NCI-H526 (cell line): ENCODE results near the gene FGD1.
A peak's percentile ranks its signal among the peaks of the same experiment; 100 is the strongest.

ENCODE experiments used
- DNase-seq, 2 experiments: peaks; one replicate each; lab custom pipeline; 2025; lab: John Stamatoyannopoulos, UW

FGD1 gene

DNA sequence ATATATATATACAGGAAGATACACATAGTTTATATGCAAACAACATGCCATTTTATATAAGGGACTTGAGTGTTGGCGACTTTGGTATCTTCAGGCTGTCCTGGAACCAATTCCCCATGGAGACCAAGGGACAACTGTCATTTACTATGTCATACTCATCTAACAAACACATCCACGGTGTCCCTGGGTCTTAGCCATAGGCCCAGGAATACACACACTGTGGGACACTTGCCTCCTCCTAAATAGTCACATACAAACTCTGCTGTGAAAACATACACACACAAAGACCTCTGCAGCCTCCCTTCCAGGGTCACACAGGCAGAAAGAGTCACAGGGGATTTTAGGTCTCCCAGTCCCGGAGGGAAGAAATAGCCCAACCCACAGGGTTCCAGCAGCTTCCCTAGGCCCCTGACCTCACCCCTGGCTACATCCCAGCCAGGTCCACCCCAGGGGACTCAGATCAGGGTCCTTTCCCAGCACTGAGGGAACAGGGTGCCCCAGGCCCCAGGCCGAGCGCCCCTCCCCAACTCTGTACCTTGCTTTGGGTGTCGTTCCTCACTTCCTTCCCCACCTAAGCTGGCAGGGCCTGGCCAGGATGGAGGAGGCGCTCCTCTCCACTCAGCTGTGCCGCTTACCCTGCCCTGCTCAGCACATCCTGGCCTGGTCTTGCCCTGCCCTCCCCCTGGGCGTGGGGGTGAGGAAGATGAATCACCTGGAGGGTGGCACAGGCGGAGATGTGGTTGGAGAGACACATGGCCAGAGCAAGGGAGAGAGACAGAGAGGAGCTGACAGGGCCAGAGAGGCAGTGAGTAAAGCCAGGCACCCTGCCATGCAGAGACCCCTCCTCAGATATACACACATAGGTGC is 21.8 kb downstream of the FGD1 start:
- no peak for DNase-seq

DNA sequence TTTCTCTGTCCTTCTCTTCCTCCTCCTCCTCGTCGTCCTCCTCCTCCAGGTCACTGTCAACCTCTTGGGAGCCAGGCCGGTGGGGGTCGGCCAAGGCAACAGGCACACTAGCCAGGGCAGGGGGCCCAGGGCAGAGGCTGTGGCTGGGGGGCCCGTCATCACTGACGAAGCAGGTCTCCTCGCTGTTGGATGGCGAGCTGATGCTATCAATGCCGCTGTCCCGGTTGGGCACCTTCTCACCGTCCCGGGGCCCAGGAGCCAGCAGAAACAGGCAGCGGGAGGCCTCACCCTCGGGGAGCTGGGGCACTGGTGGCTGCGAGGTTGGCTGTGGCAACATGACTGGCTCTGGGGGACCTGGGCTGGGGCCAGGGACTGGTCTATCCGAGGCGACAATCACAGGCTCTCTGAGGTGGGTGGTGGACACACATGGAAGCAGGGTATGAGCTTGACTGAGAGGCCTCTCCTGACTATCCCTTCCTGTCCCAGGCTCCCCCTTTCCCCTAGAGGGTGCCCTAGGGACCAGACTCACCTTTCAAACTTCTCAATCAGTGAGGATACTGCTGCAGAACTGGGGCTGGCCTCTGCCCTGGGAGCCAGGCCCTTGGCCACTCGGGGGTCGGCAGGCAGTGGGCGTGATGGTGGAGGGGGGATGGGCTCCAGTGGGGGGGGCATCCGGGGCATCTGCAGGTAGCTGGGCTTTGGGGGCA is 25.8 kb downstream of the FGD1 start:
- no peak for DNase-seq

DNA sequence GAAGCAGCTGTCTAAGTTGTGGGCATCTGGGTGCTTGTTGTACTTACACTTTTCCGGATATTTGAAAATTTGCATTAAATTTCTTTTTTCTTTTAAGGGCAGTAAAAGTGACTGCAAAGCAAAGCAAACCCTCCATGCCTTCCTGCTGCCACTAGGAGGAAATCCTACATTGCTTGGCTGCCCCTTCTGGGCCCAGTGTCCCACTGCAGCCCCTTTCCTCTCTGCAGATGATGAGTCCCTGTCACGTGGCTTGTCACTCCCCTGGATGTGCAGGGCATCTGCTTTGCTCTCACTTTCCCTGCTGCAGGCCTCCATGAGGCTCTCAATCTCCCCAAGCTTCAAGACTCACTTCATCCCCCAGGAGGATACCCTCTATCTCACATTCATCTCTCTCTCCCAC is 43.1 kb downstream of the FGD1 start:
- peak; percentile 12 to 30 for DNase-seq

DNA sequence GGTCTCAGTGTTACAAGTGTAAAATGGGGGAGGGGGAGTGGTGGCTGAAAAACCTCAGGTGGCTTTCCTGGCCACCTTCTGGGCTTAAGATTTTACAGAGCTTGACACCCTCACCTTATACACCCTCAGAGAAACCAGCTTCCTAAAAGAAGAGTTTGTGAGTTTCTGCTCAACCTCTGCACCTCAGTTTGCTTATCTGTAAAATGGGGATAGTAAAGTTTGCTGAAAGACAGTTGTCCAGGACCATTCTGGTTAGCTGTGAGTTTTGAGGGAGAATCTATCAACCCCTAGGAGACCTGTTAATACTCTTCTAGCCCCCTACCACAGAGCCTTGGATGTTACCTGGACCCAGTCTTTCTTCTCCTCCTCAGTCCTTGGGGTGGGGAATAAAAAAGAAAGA is 46.1 kb downstream of the FGD1 start:
- DNase-seq = no peak

DNA sequence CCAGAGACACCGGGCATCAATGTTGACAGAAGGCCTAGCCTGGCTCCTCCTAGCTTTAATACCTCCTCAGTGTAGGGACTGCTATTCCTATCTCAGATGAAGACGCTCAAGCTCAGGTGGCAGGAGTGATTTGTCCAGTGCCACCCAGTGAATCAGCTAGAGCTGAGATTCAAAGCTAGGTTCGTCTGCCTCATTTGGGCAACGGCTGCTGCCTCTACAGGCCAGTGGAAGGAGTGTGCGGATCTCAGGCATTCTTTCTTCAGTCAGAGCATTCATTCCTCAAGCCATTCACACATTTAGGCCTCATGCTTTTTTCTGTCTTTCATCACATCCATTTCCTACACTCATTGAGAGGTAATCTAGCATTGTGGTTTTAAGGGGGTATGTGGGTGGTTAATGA is 48.6 kb downstream of the FGD1 start:
- DNase-seq = peak in 1 of 2 experiments; percentile 9

DNA sequence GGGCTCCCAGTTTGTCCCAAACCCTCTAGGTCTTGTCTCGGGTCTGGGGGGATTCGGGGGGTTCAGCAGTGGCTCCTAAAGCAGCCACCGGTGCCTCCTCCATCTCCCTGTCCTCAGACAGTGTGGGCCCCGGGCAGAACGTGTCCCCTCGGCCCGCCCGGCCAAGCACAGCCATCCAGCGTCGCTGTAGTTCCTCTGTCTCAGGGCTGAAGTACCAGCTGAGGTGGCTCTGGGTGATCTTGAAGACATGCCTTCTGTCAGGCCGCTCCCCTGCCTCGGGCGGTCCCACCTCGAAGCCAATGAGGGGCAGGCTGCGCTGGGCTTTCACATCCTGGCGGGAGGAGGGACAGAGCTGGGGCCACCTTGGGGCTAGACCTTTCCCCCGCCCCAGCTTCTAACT is 50.0 kb downstream of the FGD1 start:
- DNase-seq = no peak

DNA sequence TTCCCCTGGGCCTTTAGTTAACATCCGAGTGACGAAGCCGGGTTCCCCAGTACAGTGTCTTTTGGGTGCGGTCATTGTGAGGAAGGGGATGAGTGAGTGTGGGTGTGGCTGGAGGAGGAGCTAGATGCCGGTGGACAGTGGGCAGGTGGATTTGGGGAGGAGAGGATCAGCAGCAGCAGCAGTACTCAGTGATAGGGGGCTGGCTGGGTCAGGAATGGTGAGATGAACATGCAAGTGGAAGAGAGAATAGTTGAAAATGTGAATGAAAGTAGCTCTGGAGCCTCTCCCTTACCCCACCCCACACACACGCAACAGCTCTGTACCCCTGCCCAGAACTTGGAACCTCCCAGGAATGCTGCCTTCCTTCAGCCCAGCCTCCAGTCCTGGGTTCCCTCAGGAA is 51.3 kb downstream of the FGD1 start:
- no peak for DNase-seq

DNA sequence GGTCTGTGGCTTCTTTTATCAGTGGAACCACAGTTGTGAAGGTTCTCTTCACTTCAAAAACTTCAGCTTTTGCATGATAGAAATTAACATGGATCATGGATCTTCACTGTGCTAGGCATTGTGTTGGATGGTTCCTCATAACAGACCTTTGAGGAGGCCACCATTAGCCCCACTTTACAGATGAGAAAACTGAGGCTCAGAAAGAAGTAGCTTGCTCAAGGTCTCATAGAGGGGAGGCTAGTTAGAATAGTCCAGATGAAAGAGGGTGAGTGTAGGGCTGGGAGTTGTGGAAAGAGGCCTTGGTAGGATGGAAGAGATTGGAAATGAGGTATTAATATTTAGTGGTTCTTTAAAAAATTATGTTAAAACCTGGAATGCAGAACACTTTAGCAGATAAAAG is 53.2 kb downstream of the FGD1 start:
- no peak for DNase-seq

DNA sequence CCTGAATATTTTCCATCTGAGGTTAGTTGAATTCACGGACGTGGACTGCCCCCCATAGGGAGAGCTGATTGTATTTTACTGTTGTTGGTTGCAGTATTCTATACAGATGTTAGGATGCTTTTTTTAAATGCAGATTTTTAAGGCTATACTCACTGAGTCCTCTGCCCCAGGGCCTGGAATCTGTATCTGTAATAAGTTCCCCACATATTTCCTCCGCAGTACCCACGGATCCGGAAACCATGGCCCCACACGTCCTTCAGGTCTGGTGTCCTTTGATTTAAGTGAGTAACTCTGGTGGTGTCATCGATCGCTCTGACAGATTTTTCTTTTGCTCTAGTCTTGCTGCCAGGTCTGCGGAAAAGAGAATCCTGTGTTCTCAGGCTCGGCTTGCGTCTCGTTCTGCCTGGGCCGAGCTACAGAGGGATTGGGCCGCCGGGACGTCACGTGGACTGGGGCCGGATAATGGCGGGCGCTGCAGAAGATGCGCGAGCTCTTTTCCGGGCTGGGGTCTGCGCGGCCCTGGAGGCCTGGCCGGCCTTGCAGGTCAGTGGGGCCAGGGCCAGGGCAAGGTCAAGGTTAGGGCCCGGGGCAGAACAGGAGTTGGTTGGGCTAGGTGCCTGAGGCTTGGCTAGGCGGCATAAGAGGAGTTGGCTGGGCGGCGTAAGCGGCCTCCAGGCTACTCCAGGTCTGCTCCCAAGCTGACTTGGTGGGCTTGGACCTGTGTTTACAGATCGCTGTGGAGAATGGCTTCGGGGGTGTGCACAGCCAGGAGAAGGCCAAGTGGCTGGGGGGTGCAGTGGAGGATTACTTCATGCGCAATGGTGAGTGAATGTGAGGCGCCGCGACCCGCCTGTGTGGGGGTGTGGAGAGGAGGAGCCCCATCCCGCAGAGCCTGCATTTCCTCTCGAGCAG is 55.8 kb downstream of the FGD1 start, which contains the start of gene TSR2:
TSR2 (plus strand) TSS at position 445 of the 912 bp plus-strand sequence; CDS start at position 463, 18 bp downstream.
- DNase-seq = peak; percentile 72 to 88

DNA sequence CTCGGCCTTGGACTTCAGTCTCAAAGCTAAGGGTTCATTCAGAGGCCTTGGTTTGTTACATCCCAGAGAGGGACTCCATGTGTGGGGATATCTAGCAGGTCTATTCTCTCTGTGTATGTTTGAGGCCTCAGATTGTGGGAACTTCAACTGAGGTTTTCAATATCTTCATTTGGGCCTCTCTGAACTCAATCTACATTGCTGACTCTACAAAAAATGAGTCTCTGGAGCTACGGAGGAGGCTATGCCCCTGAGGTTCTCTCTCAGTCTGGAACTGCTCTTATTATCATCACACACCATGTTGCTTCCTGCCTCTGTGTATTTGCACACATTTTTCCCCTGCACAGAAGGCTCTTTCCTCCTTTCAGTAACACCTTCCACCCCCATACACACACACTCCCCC is 60.9 kb downstream of the FGD1 start:
- DNase-seq = no peak

DNA sequence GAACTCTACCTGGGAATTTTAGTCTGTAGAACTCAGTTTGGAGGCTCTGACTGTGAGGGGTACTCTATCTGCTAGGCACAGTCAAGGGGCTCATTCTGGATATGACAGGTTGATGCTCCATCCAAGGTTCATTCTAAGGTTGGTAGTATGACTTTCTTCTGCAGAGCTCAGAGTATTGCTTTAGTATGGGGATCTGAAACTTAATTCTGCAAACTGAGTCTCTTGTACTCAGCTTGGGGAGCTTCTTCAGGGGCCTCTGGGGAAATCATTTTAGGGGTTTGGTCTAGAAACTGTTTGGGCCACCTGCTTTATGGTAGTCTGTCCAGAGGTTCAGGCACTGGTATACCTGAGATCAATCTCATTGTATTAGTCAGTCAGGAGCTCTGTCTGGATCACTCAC is 65.5 kb downstream of the FGD1 start:
- DNase-seq = no peak

DNA sequence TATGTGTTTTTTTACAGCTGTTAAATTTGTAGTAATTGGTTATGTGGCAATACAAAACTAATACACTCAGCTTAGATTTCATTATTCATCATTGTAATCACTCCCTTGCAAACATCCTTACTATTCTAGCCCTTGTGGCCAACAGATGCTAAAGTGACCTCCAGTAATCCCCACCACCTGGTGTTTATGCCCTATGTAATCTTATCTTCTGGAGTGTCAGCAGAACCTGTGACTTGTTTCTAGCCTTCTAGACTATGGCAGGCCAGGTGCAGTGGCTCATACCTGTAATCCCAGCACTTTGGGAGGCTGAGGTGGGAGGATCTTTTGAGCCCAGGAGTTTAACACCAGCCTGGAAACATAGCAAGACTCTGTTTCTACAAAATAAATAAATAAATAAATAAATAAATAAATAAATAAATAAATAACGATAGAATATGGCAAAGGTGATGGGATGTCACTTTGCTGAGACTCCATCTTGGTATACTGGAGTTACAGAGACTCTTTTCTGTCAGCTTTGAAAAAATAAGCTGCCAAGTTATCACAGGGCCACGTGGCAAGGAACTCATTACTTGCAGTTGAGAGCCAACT is 68.1 kb downstream of the FGD1 start:
- DNase-seq = no peak

DNA sequence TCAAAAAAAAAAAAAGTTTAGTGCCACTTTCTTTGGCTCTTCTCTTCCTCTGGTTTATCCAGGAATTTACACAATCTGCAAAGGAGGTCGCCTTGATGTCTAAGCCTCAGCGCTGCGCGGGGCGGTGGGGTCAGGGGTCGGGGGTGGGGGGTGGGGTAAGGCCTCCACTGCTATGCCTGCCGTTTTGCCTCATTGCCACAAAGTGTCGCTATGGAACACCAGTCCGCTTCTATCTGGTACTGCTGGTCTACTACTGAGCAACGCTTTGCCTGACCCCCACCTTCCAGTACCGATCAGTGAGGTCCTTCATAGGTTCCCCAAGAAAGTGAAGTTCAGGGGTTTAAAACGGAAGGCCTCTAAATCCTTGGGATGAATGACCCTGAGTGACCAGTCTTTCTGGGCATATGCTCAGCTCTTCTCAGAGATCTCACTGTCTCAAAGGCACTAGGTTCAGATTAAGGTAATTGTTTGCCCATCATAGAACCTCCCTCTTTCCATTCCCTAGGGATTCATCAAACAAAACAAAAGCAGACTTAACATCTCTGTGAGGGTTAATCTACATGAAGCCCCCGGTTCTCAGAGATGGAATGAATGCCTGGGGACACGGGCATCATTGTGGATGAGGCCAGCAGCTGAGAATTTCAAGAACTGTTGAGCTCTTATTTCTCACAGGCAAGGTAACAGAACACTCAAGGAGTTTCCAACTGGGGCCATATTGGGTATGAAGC is 72.7 kb downstream of the FGD1 start:
- no peak for DNase-seq

DNA sequence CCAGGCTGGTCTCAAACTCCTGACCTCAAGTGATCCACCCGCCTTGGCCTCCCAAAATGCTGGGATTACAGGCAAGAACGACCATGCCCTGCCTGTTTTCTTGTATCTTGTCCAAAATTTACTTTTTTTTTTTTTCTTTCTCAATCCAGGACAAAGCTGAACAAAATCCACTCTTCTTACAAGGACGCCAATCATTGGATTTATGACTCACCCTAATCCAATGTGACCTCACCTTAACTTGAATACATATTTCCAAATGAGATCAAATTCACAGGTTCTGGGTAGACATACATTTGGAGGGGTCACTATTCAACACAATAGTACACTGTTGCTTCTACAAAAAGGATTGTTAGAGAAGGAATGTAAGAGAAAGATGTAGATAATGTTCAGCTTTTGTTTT is 73.9 kb downstream of the FGD1 start:
- DNase-seq = no peak

DNA sequence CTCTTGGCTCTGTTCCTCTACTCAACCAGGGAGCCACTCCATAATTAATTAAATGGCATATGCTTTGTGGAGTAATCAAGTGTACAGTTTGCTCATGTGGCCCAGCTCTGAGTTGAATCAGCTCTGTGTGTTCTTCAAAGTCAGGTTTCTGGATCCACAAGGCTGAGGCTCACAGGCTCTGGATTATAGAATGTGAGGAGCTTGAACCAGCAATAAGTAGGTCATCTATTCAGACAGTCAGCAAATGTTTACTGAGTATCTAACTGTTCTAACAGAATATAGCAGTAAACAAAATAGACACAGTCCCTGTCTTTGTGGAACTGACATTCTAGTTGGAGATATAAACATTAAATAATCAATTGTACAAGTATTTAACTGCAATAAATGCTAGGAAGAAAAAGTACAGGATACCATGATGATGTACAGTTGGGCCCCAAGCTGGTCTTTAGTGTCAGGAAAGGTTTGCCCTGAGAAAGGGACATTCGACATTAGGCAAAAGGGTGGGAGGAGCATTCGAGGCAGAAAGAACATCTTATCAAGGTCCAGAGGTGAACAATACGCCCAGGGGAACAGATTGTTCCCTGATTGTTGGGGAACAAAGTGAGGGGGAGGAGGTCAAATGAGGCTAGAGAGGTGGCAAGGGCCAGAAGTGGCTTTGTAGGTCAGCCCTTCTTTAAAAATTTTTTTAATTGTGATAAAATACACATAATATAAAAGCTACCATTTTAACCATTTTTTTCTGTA is 76.3 kb downstream of the FGD1 start:
- DNase-seq = no peak

DNA sequence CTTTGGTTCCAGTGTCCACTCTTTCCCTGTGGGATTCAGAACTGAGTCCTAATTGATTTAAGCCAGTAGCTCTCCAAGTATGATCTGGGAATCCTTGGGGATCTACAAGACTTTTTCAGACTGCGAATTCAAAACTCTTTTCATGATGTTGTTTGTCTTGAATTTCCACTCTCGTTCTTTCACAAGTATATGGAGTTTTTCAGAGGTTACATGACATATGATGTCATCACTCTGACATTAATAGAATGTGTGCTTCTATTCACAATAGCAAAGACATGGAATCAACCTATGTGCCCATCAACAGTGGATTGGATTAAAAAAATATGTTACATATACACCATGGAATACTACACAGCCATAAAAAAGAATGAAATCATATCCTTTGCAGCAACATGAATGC is 79.1 kb downstream of the FGD1 start:
- no peak for DNase-seq

DNA sequence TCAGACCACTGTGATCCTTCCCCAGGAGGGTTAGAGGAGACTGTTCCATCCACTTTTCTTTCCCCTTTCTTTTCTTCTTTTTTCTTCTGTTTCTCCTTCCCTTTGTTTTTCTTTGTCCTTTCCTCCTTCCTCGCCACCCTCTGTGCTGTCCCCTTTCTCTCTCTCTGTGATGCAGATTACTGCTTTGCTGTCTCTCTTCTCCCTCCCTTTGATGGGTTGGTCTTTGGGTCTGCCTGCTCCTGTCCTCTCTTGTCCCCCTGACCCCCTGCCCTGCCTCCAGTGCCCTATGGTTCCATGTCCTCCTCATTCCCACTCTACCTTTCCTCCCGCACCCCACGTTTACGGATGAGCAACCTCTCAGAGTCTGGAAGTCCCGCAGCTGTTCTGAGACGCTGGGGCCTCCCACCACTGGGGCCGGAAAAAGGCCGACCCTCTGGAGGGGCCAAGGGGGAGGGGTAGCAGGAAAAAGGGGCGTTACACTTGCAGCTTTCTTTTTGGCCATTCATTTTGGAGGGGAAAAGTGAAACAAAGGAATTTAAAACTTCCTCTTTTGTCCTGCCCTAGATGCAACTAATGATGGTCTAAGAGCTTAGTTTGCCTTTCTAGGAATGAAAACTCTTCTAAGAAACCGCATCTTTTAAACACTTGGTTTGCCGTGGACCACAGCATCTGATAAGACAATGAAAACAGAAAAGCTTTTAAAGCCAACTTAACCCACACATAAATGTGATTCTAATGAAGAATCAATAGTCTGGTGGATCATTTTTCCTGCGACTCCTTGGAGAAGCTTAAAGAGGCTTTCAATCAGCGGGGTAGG is 80.3 kb downstream of the FGD1 start:
- DNase-seq = no peak

DNA sequence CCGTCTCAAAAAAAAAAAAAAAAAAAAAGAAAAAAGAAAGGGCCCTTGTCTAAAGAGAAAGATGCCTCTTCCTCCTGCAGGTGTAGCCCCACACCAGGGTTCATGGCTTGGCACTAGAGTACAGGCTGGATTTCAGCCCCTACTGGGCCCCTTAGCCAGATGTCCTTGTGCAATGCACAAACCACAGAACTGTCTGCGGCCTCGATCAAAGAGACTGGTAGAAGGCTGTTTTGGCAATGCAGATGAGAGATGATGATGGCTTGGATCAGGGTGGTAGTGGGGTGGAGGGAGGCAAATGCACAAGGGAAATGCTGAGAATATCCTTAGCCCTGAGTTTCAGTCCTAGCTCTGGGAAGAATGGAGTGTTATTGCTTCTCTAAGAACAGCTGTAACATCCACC is 82.3 kb downstream of the FGD1 start:
- DNase-seq = no peak

DNA sequence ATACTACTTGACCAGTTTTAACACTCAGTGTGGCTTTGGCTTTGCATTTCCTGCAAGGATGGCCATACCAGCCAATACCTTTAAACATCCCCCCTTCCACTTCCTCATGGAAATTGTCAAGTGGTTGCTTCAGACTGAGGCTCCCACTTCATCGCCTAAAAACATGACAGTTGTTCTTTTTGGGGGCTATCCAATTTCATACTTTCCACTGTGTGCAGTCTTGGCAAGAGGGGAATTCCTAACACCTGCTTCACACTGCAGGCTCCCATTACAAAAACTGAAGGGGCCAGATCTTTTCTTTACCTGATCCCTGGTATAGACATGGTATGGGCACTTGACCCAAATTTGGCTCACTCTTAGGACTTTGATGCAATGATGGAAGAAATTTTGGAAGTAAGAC is 84.3 kb downstream of the FGD1 start:
- no peak for DNase-seq

DNA sequence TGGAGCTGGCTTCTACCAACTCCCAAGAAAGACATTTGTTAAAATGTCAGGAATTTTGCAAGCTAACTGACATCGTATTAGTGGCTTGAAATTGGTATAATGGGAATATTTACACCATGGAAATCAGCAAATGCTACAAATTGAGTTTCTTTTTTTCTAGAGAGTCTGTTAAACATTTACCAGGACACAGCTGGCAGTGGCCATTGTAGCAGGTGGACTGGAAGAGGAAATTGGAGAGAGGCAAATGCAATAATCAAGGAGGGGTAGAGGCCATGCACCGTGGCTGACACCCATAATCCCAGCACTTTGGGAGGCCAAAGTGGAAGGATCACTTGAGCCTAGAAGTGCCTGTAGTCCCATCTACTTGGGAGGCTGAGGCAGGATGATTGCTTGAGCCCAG is 88.8 kb downstream of the FGD1 start:
- DNase-seq = no peak
